ENCODE measurements around the gene KANK3. TPM values are rescaled to one million over a fixed set of nuclear protein-coding genes. Genes with fewer than 3 reads are reported as not detected.

The KANK3 gene
- total and polyA plus RNA-seq, 10 of the 15 experiments (the other 5 are each of a cell fraction or from before 2014, with no cell fraction given), result 0.03 to 0.93 (median 0.22) TPM; not detected in 1

- Histone ChIP-seq H4K20me1 (ENCODE audit: control insufficient read depth, insufficient read depth) (no peaks in the 10 kb centered on the region), H3K4me2 (ENCODE audit: control insufficient read depth, insufficient read depth) (peak overlapping the region; percentile 100), H3K36me3 (ENCODE audit: control insufficient read depth in 2 of 2, insufficient read depth in 2 of 2, low read length in 1 of 2) (peaks cover 8 to 15% of the 10 kb centered on the region in 2 experiments; a peak in 3 of 4 replicates), H3K79me2 (ENCODE audit: control insufficient read depth, insufficient read depth, low read length) (peaks cover 21% of the 10 kb centered on the region), H3K4me1 (ENCODE audit: control insufficient read depth, insufficient read depth, low read length) (peaks cover 11% of the 10 kb centered on the region), H3K27me3 (replicated peaks in 1 of 2; ENCODE audit: control insufficient read depth in 2 of 2, insufficient read depth in 2 of 2, low read length in 1 of 2) (no peaks in the 10 kb centered on the region), H3K9ac (ENCODE audit: control insufficient read depth, insufficient read depth, low read length) (no peak overlapping the region; the same call in 1 of the 2 replicates), H3K4me3 (peak overlapping the region; percentile 91; the same call in 1 of the 2 replicates), H2AFZ (ENCODE audit: control insufficient read depth, low read depth, low read length) (no peak overlapping the region), H3K9me3 (replicated peaks; ENCODE audit: control insufficient read depth, insufficient read depth, low read length) (no peaks in the 10 kb centered on the region), H3K27ac (ENCODE audit: control insufficient read depth, insufficient read depth) (no peak overlapping the region)
- ATAC-seq (no peak), FAIRE-seq (no peak), DNase-seq (ENCODE audit: low read depth, low spot score) (no peak)
- SMC1A ChIA-PET (ENCODE audit: uncharacterized antibody, unreplicated experiment), result no interaction called here
- intact Hi-C loops (cut with micrococcal nuclease; ENCODE audit: unreplicated experiment) (no loop called here), in situ Hi-C loops (cut with MboI) (loop anchor here (5.0 kb wide), 1 partner anchor 34 kb away; no protein-coding TSS in a partner anchor)
- RAD21 ChIA-PET (ENCODE audit: unreplicated experiment), result no interaction called here
- CTCF ChIA-PET, result interaction anchor here (0.5 to 1.3 kb wide), 3 partner anchors 13 to 101 kb away, joined by 3 to 4 read pairs (median 4); partner anchors contain the start of genes NDUFA7 and RPS28
- BruUV-seq (replicated peaks), result no TSS peak
- 60% methylated on average over 17 of the region's 17 CpGs for WGBS (ENCODE audit: insufficient coverage, insufficient replicate concordance, low lambda C conversion rate, missing lambda C conversion rate)
- POLR2A ChIA-PET, result interaction anchor here (0.6 to 1.2 kb wide), 2 partner anchors 28 to 299 kb away, joined by 3 read pairs; no protein-coding TSS in a partner anchor
- TF ChIP-seq MTA2 (IDR thresholded peaks at IDR 0.05; ENCODE audit: low read depth) (no peak), POLR2A (IDR thresholded peaks at IDR 0.05; ENCODE audit: low read depth, low read length) (no peak), CEBPB (IDR thresholded peaks at IDR 0.05; ENCODE audit: borderline replicate concordance in 1 of 2, low read depth in 2 of 2, low read length in 2 of 2) (no peak), EGR1 (IDR thresholded peaks at IDR 0.05; ENCODE audit: borderline replicate concordance in 1 of 2, low read depth in 2 of 2, low read length in 2 of 2) (no peak), CBFB (IDR thresholded peaks at IDR 0.05; ENCODE audit: low read depth) (no peak), SMAD1 (IDR thresholded peaks at IDR 0.05; ENCODE audit: low read depth, partially characterized antibody) (no peak), NFXL1 (IDR thresholded peaks at IDR 0.05; ENCODE audit: borderline replicate concordance) (no peak), ZBTB40 (IDR thresholded peaks at IDR 0.05; ENCODE audit: borderline replicate concordance) (no peak), ZNF217 (IDR thresholded peaks at IDR 0.05) (no peak), MXI1 (IDR thresholded peaks at IDR 0.05; ENCODE audit: low read depth, low read length) (no peak), CHD1 (IDR thresholded peaks at IDR 0.05; ENCODE audit: low read depth, low read length) (no peak), ZNF622 (IDR thresholded peaks at IDR 0.05) (no peak), KDM1A (IDR thresholded peaks at IDR 0.05; ENCODE audit: borderline replicate concordance) (no peak), RAD51 (IDR thresholded peaks at IDR 0.05) (no peak), ATF3 (IDR thresholded peaks at IDR 0.05; ENCODE audit: borderline replicate concordance, extremely low read depth, low read depth, low read length) (no peak), ATF2 (IDR thresholded peaks at IDR 0.05; ENCODE audit: low read length) (no peak), YY1 (IDR thresholded peaks at IDR 0.05; ENCODE audit: low read depth, low read length) (no peak), CHD2 (IDR thresholded peaks at IDR 0.05; ENCODE audit: borderline replicate concordance, low read depth, low read length) (no peak), TCF3 (IDR thresholded peaks at IDR 0.05; ENCODE audit: borderline replicate concordance, insufficient read depth, low read depth, low read length) (no peak)
Measured at GRCh38 chr19:8306235-8307054, 36.6 kb downstream of the KANK3 start.

Data from GM12878 (cell line).